AG09319 (cell line): ENCODE results near the gene WFDC2.

Experiments
- DNase-seq: peaks from one replicate; pipeline ENCODE4 v3.0.0-alpha.2; 2010; ENCODE audit warnings: low read depth; ENCODE audit errors: extremely low read depth
- CTCF ChIP-seq: IDR thresholded peaks from 2 replicates; pipeline ENCODE4 v1.5.1; 2011; ENCODE audit warnings: low read depth, mild to moderate bottlenecking, inconsistent platforms, low read length, moderate library complexity

WFDC2 gene

GRCh38 chr20:45469336-45470261 lies at the start of gene WFDC2:
TSS of gene WFDC2 (plus strand) at chr20:45469753. CDS start at chr20:45469782, 29 bp downstream.
- DNase-seq, result no peak
- no peak for TF ChIP-seq CTCF

GRCh38 chr20:45420125-45420524 lies 49.4 kb upstream of the WFDC2 start:
- DNase-seq, result no peak
- TF ChIP-seq CTCF, result no peak

GRCh38 chr20:45423700-45424099 lies 45.9 kb upstream of the WFDC2 start:
- no peak for TF ChIP-seq CTCF
- DNase-seq, result no peak

- TF ChIP-seq CTCF, result no peak
- DNase-seq, result no peak
These were observed 44.0 kb upstream of the WFDC2 start for GRCh38 chr20:45425561-45425960.

GRCh38 chr20:45426320-45427016 lies 43.1 kb upstream of the WFDC2 start:
- DNase-seq, result no peak
- no peak for TF ChIP-seq CTCF

- no peak for TF ChIP-seq CTCF
- no peak for DNase-seq
These were observed 42.1 kb upstream of the WFDC2 start for GRCh38 chr20:45427236-45428149.
